HG03342 (cell line): ENCODE data around the gene RAD18.

Experiments
- ATAC-seq: cut with Tn5 transposase; IDR thresholded peaks from one replicate; pipeline ENCODE4 v1.9.1; 2021; ENCODE audit warnings: mild to moderate bottlenecking, moderate library complexity; ENCODE audit not compliant: unreplicated experiment

The RAD18 gene

DNA sequence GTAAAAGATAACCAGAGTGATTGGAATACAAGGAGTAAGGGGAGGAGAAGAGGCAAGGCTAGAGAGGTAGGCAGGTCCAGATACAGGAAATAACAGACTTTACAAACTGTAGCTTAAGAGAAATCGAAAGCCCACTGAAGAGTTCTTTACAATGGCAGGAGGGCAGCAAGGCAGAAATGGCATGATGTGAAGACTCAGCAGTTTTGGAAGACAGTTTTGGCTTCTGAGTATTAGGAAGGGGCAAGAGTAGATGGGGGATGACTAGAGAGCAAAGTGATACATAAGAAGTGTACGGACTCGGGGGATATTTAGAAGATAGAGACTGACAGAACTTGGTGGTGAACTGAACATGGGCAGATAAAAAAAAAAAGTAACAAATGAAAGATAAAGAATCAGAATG lies 54.1 kb downstream of the RAD18 start:
- no peak for ATAC-seq

DNA sequence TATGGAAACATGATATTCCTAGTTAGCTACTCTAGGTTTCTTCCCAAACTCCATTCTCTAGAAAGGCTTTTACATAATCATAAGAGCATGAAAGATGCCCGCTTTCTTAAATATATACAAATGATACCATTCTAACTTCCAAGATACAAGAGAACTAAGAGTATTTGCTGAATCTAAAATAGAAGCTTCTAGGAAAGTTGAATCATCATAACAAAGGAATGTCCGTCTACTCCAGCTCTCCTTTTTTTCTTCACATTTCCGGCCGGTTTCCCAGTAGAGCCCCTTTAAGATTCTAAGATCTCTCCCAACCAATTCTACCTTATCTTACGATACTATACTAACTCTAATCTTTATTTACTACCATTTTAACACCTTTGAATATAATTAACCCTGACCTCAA lies 60.1 kb downstream of the RAD18 start:
- no peak for ATAC-seq

DNA sequence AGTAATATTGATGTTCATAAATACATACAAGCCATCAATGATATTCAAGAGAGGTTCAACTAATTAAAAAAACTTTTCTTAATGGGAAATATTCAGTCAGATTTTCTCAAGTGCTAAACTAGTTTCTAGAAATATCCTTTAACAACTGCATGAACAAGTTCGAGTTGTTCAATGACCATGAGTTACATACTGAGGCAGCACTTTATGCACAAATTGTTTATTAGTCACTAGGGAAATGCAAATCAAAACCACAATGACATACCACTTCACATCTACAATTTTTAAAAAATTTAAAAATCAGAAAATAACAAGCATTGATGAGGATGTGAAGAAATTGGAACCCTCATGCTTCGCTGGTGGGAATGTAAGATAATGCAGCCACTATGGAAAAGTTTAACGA lies 62.4 kb downstream of the RAD18 start:
- no peak for ATAC-seq

DNA sequence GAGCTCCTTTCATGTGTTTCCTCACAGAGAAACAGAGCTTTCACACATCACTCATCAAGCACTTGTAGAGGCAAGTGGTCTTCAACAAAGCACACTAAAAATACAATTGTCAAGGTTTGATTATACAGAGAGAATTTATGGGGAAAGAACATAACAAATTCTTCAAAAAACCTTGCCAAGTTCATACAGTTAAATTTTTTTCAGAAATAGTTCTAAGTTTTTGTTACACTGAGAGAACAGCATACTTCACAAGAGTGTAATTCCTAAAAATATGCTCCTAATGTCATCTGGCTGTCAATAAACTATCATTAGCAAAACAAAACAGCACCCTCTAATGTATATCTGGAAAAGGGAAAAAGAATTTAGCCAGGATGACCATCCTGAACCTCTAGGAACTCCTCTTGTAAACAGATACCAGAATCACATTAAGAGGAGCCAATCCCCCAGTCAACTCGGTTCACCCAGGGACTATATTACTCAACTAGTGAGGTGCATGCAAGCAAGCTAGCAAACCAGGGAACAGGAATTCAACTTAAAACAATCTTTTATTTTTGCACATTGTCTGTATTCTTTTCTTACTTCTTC lies 63.3 kb downstream of the RAD18 start:
- no peak for ATAC-seq

DNA sequence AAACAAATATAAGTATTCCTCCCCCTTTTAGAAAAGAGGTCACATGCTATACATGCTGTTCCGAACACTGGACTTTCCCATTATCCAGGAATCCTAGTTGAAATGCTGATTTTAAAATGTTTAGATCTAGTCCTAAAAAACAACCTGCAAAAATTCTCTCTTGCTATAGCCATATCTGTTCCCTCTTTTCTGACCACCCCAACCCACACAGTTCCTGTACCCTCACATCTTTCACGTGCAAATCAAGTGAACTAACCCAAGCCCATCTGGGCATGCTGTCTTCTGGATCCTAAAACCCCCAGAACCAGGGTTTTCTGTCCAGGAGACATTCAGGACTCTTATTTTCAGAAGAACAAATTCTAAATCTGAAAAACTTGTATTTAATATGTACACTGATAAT lies 67.4 kb downstream of the RAD18 start:
- ATAC-seq, result no peak

DNA sequence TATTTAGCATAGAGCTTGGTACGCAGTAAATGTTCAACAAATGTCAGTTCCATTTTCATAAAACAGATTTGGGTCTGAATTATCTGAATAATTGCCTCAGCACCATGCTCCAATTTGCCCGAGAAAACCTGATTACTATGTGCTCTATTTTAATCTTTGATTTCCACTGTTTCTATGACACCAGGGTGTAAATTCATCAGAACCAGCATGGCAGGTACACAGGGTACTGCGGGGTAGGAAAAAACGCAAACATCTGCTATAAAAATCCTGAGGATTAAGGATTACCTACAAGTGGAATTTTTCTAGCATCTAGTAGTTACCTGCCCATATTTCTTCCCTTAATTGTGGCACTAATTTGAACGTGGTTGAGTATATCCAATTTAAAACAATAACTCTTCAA lies 70.3 kb downstream of the RAD18 start:
- no peak for ATAC-seq

DNA sequence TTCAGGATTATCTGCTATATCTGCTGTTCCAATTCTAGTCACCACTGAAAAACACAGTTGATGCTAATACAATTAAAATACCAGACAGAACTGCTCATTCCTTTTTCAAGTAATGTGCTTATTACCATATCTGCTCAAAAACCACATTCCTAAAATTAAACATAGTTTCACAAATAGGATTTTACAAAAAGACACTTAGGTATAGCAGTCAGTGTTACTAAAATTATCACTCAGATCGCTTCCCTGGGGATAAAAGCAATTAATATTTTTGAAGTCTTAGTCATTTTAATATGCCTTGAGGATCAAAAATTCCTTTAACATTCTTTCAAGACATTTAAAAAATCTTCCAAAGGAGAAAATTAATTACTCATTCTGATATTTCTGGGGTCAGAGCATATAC lies 71.5 kb downstream of the RAD18 start:
- no peak for ATAC-seq

DNA sequence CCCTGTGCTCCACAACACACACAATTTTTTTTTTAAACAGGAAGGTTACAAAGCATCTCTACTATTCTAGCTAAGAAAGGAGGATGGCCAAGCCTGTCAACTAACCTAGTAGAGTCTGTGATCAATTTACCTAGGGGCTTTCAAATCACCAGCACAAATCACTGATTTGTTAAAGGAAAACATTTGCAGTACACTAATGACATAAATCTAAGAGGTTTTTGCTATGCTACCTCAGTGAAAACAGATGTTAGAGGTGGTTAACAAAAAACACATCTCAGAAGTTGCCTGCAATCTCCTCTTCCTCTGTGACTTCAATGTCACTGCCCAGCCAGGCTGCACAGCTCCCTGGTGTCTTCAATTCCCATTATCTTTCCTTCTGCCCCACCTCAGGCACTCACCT lies 72.0 kb downstream of the RAD18 start:
- no peak for ATAC-seq

DNA sequence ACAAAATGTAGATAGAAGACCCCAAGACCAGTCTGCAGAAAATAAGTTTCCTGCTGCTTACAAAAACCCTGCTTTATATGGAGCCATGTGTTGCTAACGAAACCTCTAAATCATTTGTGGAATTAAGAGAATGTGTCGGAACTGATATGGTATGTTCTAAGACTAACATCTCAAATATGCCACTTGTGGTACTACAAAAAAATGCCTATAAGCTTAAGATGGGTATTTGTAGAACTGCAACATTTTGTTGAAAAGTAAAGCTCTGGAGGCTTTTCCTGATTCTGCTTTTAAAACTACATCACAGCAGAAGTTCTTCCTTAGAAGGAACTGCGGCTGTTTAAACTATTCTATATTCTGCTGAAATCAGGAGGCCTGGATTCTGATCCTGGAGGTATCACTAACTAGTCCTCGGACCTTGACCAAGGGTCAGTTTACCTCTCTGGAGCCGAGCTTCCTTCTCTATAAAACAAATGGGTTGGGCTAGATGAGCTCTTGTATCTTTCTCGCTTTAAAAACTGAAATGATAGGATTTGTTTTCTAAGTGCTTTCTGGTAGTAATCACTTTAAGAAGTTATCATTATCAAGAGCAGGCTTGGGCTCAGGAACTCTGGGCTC lies 74.9 kb downstream of the RAD18 start:
- ATAC-seq, result no peak

DNA sequence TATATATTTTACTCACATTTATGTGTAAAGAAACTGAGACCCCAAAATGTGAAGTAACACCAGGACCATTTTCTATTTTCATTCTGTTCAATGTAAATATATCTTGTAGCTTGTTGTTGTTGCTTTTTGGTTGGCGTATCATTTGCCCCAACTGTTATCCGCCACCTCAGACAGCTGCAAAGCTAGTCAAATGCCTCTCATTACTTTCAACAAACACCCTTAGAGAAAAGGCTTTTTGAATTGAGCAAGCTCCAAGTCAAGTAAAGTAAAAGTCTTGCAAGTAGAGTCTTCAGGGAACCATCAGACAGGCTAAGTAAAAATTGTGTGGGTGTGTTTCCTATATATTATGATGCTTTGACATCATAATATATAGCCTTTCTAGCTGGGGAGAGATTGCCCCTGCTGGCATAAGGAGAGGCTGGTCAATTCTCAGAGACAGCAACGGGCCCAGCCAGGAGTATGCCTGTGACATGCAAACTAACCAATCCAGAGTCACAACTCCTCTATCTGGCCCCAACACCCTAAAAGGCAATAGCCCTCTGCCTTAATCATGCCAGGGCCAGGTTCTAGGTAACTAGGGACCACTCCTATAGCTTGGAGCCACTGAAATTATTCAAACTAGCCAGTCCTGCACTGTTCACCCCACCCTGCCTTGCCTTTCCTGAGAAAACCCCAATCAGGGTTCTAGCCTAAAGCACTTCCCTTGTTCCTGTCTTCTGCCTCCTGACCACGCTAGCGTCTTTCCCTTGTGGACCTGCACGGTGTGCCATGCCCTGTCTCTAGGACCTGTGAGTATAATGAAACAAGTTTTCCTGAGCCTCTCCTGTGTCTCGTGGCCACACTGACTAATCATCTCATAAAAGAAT lies 75.6 kb downstream of the RAD18 start:
- ATAC-seq, result no peak

DNA sequence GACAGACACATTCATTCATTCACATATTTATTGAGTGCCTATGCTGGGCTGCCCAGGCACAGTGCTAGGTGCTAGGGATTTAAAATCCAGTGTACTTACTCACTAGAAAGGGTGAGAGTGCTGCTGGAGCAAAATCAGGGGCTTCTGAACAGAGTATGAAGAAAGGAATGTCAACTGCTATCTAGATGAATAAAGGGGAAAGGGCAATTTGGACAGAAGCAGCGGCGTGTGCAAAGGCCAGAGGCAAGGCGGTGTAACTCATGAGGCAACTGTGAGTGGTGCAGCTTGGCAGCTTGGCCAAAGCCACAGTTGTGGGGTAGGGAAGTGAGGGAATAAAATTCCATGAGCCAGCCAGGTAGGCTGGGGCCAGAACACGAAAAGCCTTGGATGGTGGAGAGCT lies 76.7 kb downstream of the RAD18 start:
- ATAC-seq, result no peak

DNA sequence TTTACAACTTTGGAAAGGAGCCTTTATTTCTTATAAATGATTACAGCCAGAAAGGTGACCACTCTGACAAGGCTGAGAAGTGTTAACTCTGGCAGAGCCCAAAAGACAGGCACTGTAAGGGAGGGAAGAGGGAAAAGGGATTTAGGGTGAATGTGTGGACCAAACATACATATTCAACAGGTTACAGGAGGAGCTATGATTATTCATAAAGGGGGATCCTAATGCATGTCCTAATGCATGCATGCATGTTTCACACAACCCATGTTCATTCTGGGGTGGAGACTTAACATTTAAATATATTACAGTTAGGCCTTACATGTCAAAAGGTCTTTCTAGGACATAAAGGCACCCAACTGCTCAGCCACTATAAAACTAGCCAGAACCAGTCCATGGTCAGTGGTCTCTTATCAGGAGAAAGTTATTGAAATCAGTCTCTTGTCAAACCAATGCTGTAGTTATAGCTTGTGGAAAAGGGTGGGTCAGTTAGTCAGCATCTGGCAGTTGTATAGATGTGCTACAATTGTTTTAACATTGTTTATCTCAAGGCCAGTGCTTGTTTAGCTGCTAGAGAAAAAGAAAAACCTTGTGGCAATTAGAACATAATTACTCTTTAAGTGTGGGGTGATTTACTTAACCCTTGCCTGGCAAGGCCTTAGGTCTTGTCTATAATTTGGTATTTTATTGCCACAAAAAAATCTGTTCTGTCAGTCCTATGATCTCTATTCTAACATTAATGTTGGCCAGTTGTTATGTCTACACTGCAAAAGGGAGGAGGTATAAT lies 77.5 kb downstream of the RAD18 start:
- no peak for ATAC-seq

DNA sequence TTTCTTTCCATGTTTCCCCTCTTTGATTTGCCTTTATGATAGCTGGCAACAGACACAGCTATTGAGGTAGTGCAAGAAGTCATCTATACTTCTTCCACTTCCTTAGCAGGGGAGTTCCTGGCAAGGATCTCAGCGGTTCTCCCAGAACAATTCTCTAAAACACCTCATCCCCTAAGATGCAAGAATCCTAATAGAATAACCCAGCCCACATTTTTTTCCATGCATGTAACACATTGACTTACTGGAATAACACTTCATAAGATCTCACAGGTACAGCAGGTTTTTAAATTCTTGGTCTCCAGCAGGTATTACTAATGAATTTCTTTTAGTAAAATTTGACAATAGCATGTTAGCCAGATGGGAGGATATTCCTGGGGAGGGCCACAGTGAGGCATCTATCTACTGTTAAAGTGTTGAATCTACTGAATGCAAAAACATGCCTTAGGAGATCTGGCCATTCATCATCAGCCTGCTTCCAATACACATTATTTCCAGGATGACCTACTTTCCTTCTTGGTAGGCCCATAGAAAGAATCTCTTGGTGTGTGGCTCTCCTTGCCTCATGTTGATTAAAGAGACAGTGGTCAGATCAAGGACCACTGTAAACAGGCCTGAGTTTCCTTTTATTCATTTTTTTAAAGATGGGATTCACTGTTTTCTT lies 78.5 kb downstream of the RAD18 start:
- ATAC-seq, result no peak

DNA sequence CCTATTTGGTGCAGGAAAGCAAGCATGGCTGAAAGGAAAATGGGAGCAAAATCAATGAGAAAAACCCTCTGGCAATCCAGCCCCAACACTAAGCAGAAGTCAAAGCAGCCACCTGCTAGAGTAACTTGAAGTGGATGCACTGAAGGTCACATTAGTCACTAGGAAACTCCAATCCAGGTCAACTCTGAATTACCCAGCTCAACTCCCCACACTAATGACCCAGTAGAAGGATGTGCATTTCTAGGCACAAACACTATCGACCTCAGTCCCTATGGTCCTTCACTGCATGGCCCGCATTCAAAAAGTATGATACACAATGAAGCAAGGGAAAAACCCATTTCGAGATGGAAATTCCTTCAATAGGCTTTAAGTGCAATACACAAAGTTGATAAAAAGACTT lies 80.6 kb downstream of the RAD18 start:
- ATAC-seq, result peak; percentile 35

DNA sequence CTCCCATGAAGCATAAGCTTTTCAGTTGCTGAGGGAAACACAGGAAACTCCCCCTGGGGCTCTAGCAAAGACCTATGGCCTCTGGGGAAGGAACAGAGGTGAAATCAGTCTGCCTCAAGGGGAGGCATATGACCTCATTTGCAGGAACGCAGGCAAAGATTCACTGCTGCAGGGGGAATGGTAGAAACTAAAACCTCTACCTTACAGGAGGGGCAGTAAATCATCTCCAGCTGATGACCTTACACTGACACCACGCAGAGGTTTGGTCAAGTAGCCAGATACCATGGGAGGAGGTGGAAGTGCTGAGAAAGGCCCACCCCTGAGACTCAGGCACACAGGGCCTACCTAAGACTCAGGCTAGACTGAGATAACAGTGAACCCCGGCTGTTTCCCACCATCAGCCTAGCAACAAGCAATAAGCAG lies 81.1 kb downstream of the RAD18 start:
- peak; percentile 78 for ATAC-seq

DNA sequence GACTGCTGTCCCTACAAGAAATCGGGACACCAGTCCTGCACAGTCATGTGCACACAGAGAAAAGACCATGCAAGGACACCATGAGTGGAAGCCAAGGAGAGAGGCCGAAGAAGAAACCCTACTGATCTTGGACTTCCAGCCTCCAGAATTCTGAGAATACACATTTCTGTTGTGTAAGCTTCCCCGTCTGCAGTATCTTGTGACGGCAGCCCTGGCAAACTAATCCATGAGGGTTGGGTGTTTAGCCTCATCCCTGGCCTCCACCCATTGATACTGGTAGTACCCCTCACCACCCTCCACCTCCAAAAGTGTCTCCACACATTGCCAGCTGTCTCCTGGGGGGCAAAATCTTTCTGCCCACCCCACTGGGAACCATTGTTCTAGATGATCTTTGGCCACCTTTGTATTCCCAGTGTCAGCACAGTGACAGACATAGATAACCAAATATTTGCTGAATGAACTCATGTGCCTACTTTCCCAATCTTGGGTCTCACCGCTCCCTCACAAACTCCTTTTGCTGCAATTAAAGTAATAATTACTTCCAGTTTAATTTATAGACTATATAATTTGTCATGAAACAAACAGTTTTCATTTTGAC lies 83.8 kb downstream of the RAD18 start:
- no peak for ATAC-seq

DNA sequence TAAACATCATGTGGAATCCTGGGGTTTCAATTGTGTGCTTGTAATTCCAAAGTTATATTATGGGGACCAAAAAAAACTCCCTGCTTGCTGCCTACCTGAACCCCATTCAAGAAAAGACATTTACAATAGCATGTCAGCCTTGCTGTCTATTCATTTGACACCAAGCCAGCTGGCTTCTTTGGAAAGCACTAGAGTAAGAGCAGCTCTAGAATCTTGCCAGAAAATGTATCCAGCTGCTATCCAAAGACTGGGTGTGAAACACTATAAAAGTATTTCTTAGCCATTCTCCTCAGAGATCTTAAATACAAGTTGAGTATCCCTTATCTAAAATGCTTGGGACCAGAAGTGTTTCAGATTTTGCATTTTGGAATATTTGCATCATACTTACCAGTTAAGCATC lies 87.4 kb downstream of the RAD18 start:
- ATAC-seq, result no peak

DNA sequence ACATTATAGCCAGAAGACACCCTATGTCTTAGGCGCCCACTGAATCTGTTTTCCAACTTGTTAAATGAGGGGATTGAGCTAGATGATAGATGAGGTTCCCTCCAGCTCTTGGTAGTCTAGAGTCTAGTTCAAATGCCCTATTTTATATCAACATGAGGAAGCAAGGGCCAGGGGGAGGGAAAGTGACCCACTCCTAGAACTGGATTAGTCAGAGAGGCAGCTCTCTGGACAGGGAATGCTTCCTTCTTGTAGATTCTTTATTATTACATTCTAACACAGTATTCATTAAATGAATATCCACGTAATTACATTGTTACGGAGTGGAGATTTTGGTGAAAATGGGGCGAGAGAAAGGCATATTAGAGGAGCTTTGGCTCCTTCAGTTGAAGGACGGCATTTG lies 89.5 kb downstream of the RAD18 start:
- ATAC-seq, result no peak

DNA sequence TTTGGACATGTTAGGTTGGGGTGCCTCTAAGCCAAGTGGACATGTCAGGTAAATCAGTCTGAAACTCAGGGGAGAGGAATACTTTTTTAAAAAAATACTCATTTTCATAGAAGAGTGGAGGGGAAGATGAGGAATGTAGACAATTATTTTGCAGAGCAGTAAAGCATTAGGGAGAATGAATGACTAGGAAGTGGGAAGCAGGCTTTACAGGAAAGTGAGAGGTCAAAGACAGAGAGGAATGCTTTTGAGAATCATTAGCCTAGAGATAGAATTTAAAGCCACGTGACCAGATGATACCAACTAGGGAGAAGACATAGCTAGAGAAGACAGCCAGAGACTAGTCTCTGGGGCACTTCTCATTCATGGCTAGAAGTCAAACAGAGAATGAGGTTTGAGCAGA lies 91.0 kb downstream of the RAD18 start:
- ATAC-seq, result no peak

DNA sequence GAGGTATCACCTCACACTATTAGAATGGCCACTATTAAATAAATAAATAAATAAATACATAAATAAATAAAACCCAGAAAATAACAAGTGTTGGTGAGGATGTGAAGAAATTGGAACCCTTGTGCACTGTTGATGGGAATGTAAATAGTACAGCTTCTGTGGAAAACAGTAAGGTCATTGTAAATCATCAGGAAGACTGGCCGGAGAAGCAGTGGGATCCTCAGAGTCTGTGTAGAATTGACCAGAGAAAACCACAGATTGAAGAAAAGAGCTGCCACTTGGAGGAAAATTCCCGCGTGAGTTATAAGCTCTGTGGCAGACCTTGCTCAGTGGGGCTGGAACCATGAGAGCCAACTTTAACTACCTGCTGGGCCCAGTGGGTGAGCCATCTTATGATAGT lies 92.0 kb downstream of the RAD18 start:
- no peak for ATAC-seq

DNA sequence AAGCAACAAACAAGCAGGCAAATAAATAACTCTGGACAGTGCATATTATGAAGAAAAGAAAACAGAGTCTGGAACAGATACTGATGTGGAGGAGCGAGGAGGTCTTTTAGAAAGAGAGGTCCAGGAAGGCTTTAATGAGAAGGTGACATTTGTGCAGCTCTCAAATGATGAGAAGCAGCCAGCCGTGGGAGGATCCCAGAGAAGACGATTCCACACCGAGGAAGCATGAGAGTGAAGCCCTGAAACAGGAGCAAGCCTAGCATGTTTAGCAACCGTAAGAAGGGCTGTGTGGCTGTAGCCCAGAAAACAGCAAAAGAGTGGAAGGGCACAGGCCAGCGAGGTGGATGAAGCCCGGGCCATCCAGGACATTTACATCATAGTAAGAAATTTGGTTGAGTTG lies 93.1 kb downstream of the RAD18 start:
- ATAC-seq, result no peak
